Stromal cell of bone marrow (primary cell): Measurements from ENCODE around the gene MEP1A.
"Not testable (repeated sequence)": the region's sequence is repeated elsewhere in the genome, so short reads cannot be mapped to it uniquely, and the experiment has no call there.

Experiments used
- DNase-seq: peaks from one replicate; pipeline ENCODE4 v3.0.0-alpha.2; 2012; ENCODE audit warnings: low read depth

Gene MEP1A

GRCh38 chr6:46793138-46793537 is at the start of gene MEP1A:
Gene MEP1A (plus strand): TSS chr6:46793389. CDS start chr6:46793399, 10 bp downstream.
- no peak for DNase-seq

DNA sequence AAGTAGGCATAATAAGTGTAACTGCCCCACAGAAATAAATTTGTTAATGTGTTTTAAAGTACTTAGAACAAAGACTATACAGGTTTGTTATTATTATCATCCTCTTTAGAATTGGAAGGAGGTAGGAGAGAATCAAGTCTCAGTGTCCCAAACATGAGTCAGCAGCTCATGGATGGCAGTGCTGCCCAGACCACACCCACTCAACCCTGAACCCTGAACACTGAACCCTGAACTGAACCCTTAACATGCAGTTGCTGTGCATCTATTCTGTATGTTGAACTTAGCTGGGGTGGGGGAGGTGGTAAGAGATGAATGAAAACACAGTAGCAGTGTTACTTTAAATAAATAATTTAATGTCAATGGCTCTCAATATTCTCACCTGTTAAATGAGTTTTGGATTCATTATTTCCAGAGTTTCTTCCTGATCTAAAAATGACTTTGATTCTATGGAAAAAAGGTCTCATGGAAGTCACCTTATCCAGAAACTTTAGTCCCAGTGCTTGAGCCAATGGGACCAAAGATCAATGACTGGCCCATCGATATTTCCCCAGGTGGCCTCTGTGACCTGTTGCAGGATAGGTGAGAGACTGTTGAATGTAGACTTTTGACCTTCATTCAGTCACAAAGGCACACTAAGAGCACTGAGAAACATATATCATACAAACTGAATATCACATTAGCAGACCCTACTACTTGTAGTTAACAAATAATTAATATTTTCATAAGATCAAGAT is 49.6 kb upstream of the MEP1A start:
- DNase-seq, result no peak

DNA sequence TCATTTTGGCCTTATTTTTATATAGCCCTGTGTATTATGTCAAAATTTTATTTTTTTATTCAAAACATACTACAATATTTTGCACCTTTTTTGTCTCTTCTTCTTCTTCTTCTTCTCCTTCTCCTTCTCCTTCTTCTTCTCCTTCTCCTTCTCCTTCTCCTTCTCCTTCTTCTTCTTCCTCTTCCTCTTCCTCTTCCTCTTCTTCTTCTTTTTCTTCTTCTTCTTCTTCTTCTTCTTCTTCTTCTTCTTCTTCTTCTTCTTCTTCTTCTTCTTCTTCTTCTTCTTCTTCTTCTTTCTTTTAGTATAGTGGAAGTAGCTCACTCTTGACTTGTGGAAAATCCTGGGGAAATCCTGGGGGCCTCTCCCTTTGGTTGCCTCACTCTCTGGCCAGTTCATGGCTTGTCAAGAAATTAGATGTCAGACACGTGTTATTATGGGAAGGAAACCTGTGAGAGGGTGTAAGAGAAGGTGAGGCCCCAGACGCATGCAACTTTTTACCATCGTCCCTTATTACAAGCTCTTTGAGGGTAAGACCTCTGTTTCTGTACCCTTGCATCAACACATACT is 48.9 kb upstream of the MEP1A start:
- DNase-seq, result not testable (repeated sequence)

- no peak for DNase-seq
Measured at GRCh38 chr6:46745973-46746372, 47.2 kb upstream of the MEP1A start.

DNA sequence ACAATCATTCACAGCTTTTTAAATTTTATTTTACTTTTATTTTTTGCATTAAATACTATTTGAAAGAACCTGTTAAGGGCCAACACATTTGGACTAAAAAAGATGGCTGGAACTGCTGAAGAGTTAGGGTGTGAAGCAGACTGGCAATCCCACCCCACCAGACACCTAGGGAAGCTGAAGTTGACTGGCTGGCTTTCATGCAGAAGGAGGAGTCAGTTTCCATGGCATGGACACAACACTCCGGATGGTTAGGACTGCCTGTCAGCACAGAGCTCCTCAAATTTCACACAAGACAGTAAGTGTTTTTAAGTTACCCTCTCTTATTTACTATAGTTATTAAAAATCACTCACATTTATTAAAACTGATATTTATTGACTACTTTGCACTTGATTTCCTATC is 46.5 kb upstream of the MEP1A start, which contains the start of gene ANKRD66:
TSS of gene ANKRD66 (plus strand) at position 238 of the 400 bp plus-strand sequence. CDS start 5,016 bp downstream, outside the sequence.
- no peak for DNase-seq

DNA sequence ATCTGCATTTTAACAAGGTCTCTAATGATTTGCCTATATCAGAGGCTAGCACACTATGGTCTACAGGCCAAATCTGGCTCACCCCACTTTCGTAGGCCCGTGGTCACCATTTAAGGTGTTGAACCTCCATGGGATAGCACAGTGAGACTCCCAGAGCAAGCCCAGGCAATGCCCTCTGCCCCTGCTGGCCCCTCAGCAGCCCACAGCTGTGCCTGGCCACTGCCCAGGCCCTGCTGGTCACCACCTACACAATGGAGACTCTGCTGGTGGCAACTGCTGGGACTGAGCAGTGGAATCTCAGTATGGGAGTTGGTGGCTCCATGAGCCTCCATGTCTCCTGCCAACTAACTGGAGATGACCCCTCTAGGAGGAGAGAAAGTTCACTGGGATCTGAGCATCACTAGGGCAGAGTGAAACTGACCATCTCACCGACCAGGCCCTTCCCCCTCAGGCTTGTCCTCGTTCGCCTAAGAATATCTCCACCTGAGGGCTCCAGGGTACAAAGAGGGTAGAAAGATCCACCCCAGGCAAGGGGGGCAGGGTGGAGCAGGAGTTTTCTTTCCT is 44.2 kb upstream of the MEP1A start:
- no peak for DNase-seq

DNA sequence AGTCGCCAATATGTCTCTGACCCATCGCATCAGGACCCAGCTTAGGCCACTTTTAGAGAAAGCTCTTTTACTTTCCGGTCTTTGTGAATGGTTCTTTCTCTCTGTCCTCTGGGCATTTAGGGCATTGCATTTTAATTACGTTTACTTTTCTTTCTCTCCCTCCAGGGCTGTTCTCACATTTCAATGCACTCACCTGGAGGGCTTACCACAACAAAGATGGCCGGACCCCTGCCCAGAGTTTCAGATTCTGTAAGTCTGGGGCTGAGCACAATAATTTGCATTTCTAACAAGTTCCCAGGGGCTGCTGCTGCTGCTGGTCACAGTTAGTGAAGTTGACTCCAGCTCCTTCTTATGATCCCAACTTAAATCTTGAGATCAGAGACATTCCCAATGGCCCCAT is 43.5 kb upstream of the MEP1A start:
- no peak for DNase-seq

DNA sequence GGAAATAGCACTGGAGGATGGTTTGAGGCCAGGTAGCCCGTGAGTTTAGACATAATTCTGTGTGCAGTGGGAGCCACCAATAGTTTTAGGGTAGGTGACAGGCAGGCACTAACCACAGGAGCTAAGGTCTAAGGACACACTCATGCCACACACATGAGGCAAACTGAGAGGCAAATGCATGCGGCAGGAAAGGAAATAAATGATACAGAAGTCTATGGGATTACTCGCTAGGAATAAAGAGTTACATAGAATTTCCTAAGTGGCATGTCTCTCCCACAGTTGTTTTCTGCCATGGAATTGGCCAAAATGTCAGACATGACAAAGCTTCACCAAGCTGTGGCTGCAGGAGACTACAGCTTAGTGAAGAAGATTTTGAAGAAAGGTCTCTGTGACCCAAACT is 41.5 kb upstream of the MEP1A start:
- DNase-seq, result no peak

- DNase-seq, result no peak
Measured at GRCh38 chr6:46755865-46756264, 37.3 kb upstream of the MEP1A start.

DNA sequence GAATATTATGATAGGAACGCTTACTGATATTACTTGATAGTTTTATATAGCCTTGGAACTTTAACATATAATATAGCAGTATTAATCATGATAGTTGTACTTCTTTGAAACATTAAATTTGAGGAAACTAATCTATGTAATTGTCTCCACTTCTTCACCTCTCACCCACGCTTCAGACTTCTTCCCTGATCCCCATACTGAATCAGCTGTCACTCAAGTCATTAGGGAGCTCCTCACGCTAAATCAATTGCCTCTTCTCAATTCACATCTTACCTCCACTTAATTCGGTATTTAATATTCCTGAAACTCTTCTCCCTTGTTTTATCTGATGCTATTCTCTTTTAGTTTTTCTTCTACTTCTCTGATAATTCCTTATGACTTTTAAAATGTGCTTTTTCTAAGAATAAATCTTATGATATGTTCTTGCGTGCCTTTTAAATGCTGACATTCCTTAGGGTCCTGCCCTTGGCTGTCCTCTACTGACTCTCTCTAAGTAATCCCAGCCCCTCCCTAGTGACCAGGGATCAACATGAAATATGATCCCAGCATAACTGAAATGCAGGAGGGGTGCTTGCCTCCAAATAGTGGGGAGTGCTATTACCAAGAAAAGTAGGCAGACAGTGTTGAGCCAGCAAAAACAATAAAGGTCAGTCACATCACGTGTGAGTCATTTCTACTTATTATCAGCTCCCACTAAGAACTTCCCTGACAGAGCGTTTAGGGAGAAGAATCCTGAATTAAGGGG is 36.5 kb upstream of the MEP1A start:
- DNase-seq, result peak; percentile 35

- DNase-seq, result peak; percentile 13
Measured at GRCh38 chr6:46757214-46757596, 36.0 kb upstream of the MEP1A start.

DNA sequence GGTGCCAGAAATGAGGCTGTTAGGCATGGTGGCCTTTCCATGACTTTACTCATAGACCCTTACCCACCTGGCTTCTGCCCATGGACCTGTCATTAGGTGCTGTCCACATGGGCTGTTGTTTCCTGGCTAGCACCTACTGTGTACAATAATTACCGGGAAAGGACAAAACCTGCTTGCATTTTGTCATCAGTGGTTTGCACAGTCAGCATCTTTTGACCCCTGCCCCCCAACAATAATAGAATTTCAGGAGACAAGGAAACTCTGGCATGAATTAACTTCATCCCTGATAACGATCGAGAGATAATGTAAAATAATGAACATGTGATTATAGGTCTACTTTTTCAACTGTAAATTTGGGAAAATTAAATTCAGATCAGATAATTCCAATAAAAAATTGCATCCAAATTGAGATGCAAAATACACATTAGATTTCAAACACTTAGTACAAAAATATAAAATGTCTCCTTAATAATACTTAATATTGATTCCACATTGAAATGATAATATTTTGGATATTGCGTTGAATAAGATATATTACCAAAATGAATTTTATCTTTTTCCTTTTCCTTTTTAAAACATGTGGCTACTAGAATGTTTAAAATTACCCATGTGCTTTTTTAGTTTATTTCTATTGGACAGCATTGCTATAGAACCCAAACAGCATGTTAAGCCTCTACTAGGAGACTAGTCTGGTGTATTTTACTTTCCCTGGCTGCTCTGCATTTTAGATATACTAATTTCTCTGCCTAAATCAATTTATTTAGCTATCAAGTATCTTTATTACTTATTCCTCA is 34.0 kb upstream of the MEP1A start:
- no peak for DNase-seq

DNA sequence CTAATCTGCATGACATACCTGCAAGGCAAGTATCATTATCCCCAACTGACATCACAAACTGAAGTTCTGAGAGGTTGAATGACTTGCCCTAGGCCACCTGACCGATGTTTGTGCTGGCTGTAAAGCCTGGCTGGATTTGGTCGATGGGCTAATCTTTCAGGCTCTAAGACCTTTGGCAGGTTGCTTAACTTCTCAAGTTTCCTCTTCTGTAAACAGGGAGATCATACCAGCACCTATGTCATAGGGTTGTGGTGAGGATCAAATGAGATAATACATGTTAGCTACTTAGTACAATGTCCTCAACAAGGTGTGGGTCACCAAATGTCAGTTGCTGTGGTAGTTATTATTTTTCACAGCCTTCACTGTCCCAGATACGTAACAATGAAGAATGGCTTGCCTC is 32.3 kb upstream of the MEP1A start:
- DNase-seq, result no peak

DNA sequence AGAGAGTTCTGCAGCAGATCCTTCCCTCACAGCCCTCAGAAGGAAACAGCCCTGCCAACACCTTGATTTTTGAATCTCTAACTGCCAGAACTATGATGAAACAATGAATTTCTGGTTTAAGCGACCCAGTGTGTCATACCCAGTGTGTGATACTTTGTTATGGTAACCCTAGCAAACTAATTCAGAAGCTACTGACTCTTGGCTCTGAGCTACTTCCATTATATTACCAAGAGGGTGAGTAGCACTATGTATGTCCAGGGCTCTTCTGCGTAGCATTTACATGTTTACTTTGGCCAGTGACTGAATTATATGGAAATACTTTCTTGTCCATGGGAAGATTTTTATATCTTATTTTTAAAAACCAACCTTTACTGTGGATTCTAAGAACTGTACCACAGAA is 29.7 kb upstream of the MEP1A start:
- no peak for DNase-seq

DNA sequence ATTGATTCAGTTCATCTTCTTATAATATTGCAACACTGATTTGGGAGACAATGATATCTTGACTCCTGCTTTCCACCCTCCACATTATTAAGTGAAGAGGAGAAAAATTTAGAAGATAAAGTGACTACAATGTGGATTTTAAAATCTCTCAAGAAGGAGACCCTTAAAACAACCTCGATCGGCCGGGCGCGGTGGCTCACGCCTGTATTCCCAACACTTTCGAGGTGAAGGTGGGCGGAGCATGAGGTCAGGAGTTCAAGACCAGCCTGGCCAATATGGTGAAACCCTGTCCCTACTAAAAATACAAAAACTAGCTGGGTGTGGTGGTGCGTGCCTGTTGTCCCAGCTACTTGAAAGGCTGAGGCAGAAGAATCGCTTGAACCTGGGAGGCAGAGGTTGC is 28.9 kb upstream of the MEP1A start:
- not testable (repeated sequence) for DNase-seq

DNA sequence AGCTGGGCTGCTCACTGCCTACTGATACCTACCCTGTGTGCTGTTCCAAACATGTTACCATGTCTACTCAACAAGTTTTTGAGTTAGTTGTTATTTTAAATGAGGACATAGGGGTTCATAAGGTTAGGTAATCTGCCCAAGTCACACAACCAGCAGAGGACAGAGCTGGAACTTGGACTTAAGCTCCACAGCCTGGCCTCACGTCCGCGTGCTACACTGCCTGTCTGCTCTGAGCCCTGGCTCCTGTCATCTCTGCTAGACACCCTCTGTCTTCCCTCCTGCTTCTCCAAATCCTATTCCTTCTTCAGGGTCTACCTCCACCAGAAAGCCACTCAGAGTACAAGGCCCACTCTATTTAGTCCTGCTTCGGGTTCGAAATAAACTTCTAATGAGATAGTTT is 28.2 kb upstream of the MEP1A start:
- no peak for DNase-seq

GRCh38 chr6:46772016-46772415 is 21.2 kb upstream of the MEP1A start:
- no peak for DNase-seq

GRCh38 chr6:46772762-46773161 is 20.4 kb upstream of the MEP1A start:
- DNase-seq, result no peak

GRCh38 chr6:46773201-46773855 is 19.9 kb upstream of the MEP1A start:
- no peak for DNase-seq

GRCh38 chr6:46774736-46775135 is 18.5 kb upstream of the MEP1A start:
- not testable (repeated sequence) for DNase-seq

DNA sequence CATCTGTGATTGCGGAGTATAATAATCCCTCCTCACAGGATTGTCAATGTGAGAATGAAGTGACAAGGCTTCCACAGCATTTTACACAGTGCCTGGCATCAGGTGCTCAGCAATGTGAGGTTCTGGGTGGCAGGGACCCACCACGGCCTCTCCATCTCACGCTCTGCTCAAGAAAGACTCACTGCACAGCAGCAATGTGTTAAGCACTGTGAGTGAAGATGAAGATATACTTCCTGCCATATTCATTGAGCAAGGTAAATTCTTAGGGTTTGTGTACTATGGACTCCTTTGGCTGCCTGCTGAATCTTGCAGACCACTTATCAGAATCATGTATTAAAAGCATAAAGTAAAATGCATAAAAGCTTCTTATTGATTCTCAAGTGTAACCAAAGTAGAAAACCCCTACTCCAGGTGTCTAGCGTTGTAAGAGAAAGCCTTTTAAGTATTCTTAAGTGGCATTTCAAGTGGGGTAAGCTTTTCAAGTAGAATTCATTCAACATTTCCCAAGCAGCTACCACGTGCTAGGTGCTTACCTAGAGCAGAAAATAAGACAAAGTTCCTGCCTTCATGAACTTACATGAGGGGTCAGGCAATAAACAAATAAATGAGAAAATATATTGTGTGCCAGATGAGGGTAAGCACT is 17.0 kb upstream of the MEP1A start:
- no peak for DNase-seq
